Natural killer cell (primary cell): ENCODE results near the gene POLA1. TPM values are rescaled to one million over a fixed set of nuclear protein-coding genes. Genes with fewer than 3 reads are reported as not detected.

Source experiments
- ATAC-seq, 3 donors: fragments of 150-1000 bp in 2 of 3; fragments of 200-7000 bp in 1 of 3; cut with Tn5 transposase; 1 replicate in 1 of 3; 2 replicates in 2 of 3; pipeline ENCODE4 v1.10.0; 2021; ENCODE audit warnings: mild to moderate bottlenecking in 2 of 3, moderate library complexity in 2 of 3
- DNase-seq, 2 donors: peaks; one replicate each; pipeline versions ENCODE4 v3.0.0 to v3.0.0-alpha.2; 2013 to 2021; ENCODE audit warnings: mixed read lengths in 1 of 2
- H3K27ac ChIP-seq: one replicate; pipeline ENCODE4 v1.5.1; 2013; ENCODE audit warnings: mild to moderate bottlenecking, low read length
- H3K27me3 ChIP-seq: one replicate; pipeline ENCODE4 v1.6.1; 2013; ENCODE audit warnings: low read length; ENCODE audit not compliant: control insufficient read depth, insufficient read depth
- H3K36me3 ChIP-seq: one replicate; pipeline ENCODE4 v1.6.1; 2013; ENCODE audit warnings: low read length; ENCODE audit not compliant: control insufficient read depth, insufficient read depth
- H3K4me1 ChIP-seq: one replicate; pipeline ENCODE4 v1.6.1; 2013; ENCODE audit warnings: low read length; ENCODE audit not compliant: control insufficient read depth, insufficient read depth
- H3K4me3 ChIP-seq: one replicate; pipeline ENCODE4 v1.5.1; 2013; ENCODE audit warnings: low read length
- H3K9me3 ChIP-seq: one replicate; pipeline ENCODE4 v1.6.1; 2013; ENCODE audit warnings: low read length; ENCODE audit not compliant: control insufficient read depth, insufficient read depth
- H3K27ac Mint-ChIP-seq, 2 donors: one replicate each; pipeline ENCODE4 v1.8.0; 2022; ENCODE audit warnings: mild to moderate bottlenecking in 2 of 2, mixed read lengths in 2 of 2, moderate library complexity in 1 of 2
- H3K27me3 Mint-ChIP-seq, 2 donors: one replicate each; pipeline ENCODE4 v1.8.0; 2022; ENCODE audit warnings: low read depth in 2 of 2, mixed read lengths in 2 of 2
- H3K36me3 Mint-ChIP-seq: one replicate; pipeline ENCODE4 v1.8.0; 2022; ENCODE audit warnings: mixed read lengths
- H3K4me1 Mint-ChIP-seq, 2 donors: one replicate each; pipeline ENCODE4 v1.8.0; 2022; ENCODE audit warnings: mixed read lengths in 2 of 2
- H3K4me3 Mint-ChIP-seq: one replicate; pipeline ENCODE4 v1.8.0; 2022; ENCODE audit warnings: mild to moderate bottlenecking, moderate library complexity, mixed read lengths
- H3K9me3 Mint-ChIP-seq, 2 donors: one replicate each; pipeline ENCODE4 v1.8.0; 2022; ENCODE audit warnings: mixed read lengths in 2 of 2
- CTCF ChIP-seq: fragments of 200-600 bp; IDR thresholded peaks from one replicate; pipeline ENCODE4 v1.8.0; 2022; ENCODE audit warnings: antibody characterized with exemption
- WGBS: methylation state at CpG from one replicate; pipeline ENCODE4 v1.1.7; 2013; ENCODE audit warnings: missing lambda C conversion rate; ENCODE audit not compliant: insufficient coverage; 5-methylcytosine and 5-hydroxymethylcytosine counted together
- intact Hi-C: fragments of 100-400 bp; cut with micrococcal nuclease; formaldehyde crosslinking; loops from one replicate; pipeline ENCODE4 v1.14.2; 2022
- total RNA-seq, 4 donors: library from RNA; stranded (reverse); fragments of 120-200 nt in 1 of 4; gene quantifications; one replicate each; pipeline versions ENCODE4 v1.2.3 to v1.2.4, GENCODE V29; 2013 to 2022

Gene POLA1
- total RNA-seq, 3 donors from 2014 or later (not counting 1 experiment from before 2014, with no cell fraction given) = 11.1 to 12.6 (median 11.3) TPM

DNA sequence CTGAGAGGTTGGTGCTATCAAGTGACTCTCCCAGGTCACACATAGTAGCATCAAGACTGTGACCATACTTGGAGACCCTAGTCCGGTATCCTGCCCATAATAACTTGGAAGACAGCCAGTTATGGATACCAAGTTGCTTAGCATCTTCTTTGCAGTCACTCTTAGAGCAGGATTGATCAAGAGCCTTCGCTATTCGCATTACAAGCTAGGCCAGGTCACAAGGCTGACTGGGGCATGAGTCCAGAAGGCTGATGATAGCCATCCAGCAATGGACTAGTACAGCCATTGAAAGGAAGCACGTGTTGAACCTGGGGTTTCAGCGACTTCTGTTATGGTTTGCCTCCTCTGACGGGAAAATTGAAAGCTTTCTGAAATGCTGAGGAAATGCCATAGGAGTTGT, 157.6 kb downstream of the POLA1 start:
- no peak for DNase-seq
- ATAC-seq = no peak
- no peak overlapping the region for H3K27ac Mint-ChIP-seq
- intact Hi-C loops = no loop called here
- H3K9me3 ChIP-seq = no peaks in the 10 kb centered on the region
- no peaks in the 10 kb centered on the region for H3K4me1 ChIP-seq
- 100% methylated on average over 6 of the region's 6 CpGs for WGBS
- no peak for TF ChIP-seq CTCF
- no peaks in the 10 kb centered on the region for H3K27me3 ChIP-seq
- no peaks in the 10 kb centered on the region for H3K27me3 Mint-ChIP-seq
- no peaks in the 10 kb centered on the region for H3K4me1 Mint-ChIP-seq
- peaks cover 2% of the 10 kb centered on the region for H3K36me3 ChIP-seq
- no peak overlapping the region for H3K4me3 ChIP-seq
- H3K9me3 Mint-ChIP-seq = no peaks in the 10 kb centered on the region
- no peaks in the 10 kb centered on the region for H3K36me3 Mint-ChIP-seq
- H3K27ac ChIP-seq = no peak overlapping the region
- no peak overlapping the region for H3K4me3 Mint-ChIP-seq

DNA sequence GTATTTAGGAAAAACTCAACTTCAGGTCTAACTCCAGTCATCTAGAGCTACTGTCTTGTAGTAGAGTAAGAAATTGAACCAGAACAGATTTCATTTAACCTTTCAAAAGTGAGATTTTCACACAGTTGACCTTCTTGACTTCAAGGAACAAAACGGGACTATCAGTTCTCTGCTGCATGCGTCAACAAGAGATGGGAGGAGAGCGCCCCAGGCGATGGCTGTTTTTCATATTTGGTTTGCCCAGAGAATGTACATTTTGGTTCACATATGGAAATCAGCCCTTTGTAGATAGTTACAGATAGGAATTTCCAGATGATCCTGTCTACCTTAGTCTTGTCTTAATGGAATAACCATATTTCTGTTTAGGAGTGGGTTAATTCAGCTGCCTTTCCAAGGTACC, 158.1 kb downstream of the POLA1 start:
- no peaks in the 10 kb centered on the region for H3K36me3 Mint-ChIP-seq

GRCh38 chrX:24858004-24858746, 164.5 kb downstream of the POLA1 start:
- Mint-ChIP-seq H3K27me3 (no peaks in the 10 kb centered on the region), H3K4me3 (no peak overlapping the region), H3K9me3 (no peaks in the 10 kb centered on the region), H3K27ac (no peak overlapping the region), H3K4me1 (no peaks in the 10 kb centered on the region), H3K36me3 (no peaks in the 10 kb centered on the region)
- DNase-seq = no peak
- TF ChIP-seq CTCF = no peak
- H3K36me3 ChIP-seq = no peaks in the 10 kb centered on the region
- intact Hi-C loops = no loop called here
- H3K27me3 ChIP-seq = no peaks in the 10 kb centered on the region
- ATAC-seq = no peak
- H3K27ac ChIP-seq = no peak overlapping the region
- no peaks in the 10 kb centered on the region for H3K4me1 ChIP-seq
- 88% methylated on average over 2 of the region's 4 CpGs for WGBS
- no peaks in the 10 kb centered on the region for H3K9me3 ChIP-seq
- no peak overlapping the region for H3K4me3 ChIP-seq

More for the DNA sequence above, 158.1 kb downstream of the POLA1 start:
- intact Hi-C loops = no loop called here
- Mint-ChIP-seq H3K4me3 (no peak overlapping the region), H3K9me3 (no peaks in the 10 kb centered on the region), H3K27me3 (no peaks in the 10 kb centered on the region), H3K27ac (no peak overlapping the region), H3K4me1 (no peaks in the 10 kb centered on the region)
- no peak for DNase-seq
- Histone ChIP-seq H3K36me3 (peaks cover 2% of the 10 kb centered on the region), H3K4me3 (no peak overlapping the region), H3K4me1 (no peaks in the 10 kb centered on the region), H3K27ac (no peak overlapping the region), H3K9me3 (no peaks in the 10 kb centered on the region), H3K27me3 (no peaks in the 10 kb centered on the region)
- ATAC-seq = no peak
- WGBS = 98% methylated on average over 4 of the region's 4 CpGs
- no peak for TF ChIP-seq CTCF
